Common myeloid progenitor, CD34-positive (primary cell): ENCODE results near the gene SMAD9.
"Not testable (repeated sequence)": the region's sequence is repeated elsewhere in the genome, so short reads cannot be mapped to it uniquely, and the experiment has no call there.

Source experiments
- CTCF ChIA-PET: fragments of 350-600 bp; sonication (Branson Sonifier 250); formaldehyde crosslinking; loops from one replicate; lab custom pipeline; 2021; ENCODE audit warnings: antibody characterized with exemption; lab: Charles Lee
- POLR2A ChIA-PET: fragments of 350-600 bp; sonication (Branson Sonifier 250); formaldehyde crosslinking; loops from one replicate; lab custom pipeline; 2021; ENCODE audit warnings: antibody characterized with exemption; lab: Charles Lee
- DNase-seq, 3 donors: peaks; one replicate each; pipeline versions ENCODE4 v3.0.0 to v3.0.0-alpha.2; 2013
- H3K27ac ChIP-seq, 2 experiments: 1 replicate in 1 of 2; 2 replicates in 1 of 2; pipeline ENCODE4 v1.7.0; 2013; ENCODE audit warnings: inconsistent platforms in 2 of 2, low read length in 2 of 2, mild to moderate bottlenecking in 2 of 2, low read depth in 1 of 2, moderate library complexity in 1 of 2; ENCODE audit not compliant: severe bottlenecking in 2 of 2, insufficient read depth in 1 of 2, poor library complexity in 1 of 2
- H3K27me3 ChIP-seq, 5 experiments: replicated peaks in 2 of 5; 1 replicate in 3 of 5; 2 replicates in 2 of 5; pipeline versions ENCODE4 v1.6.1 to v1.7.0; 2013; ENCODE audit warnings: low read length in 4 of 5, mild to moderate bottlenecking in 2 of 5, moderate library complexity in 2 of 5, inconsistent platforms in 1 of 5; ENCODE audit not compliant: insufficient read depth in 5 of 5, control insufficient read depth in 4 of 5
- H3K36me3 ChIP-seq, 4 experiments: 1 replicate in 2 of 4; 2 replicates in 2 of 4; pipeline versions ENCODE4 v1.6.1 to v1.7.0; 2013; ENCODE audit warnings: low read length in 3 of 4, control low read depth in 1 of 4, mild to moderate bottlenecking in 1 of 4; ENCODE audit not compliant: control insufficient read depth in 4 of 4, insufficient read depth in 4 of 4
- H3K4me1 ChIP-seq, 4 experiments: 1 replicate in 3 of 4; 2 replicates in 1 of 4; pipeline versions ENCODE4 v1.6.1 to v1.7.1; 2013; ENCODE audit warnings: low read length in 3 of 4, mild to moderate bottlenecking in 3 of 4, control low read depth in 1 of 4, inconsistent platforms in 1 of 4, moderate library complexity in 1 of 4; ENCODE audit not compliant: control insufficient read depth in 4 of 4, insufficient read depth in 4 of 4; ENCODE audit errors: control extremely low read depth in 1 of 4
- H3K4me3 ChIP-seq, 7 experiments: 1 replicate in 4 of 7; 2 replicates in 3 of 7; pipeline versions ENCODE4 v1.5.1 to v1.7.0; 2013; ENCODE audit warnings: mild to moderate bottlenecking in 7 of 7, low read length in 6 of 7, moderate library complexity in 6 of 7, inconsistent platforms in 2 of 7, low read depth in 2 of 7, control low read depth in 1 of 7; ENCODE audit not compliant: insufficient read depth in 4 of 7, control insufficient read depth in 1 of 7; ENCODE audit errors: extremely low read depth in 1 of 7
- H3K9me3 ChIP-seq, 5 experiments: 1 replicate in 4 of 5; 2 replicates in 1 of 5; pipeline versions ENCODE4 v1.6.1 to v1.7.1; 2013; ENCODE audit warnings: low read length in 4 of 5, mild to moderate bottlenecking in 2 of 5, inconsistent platforms in 1 of 5, low read depth in 1 of 5, moderate library complexity in 1 of 5; ENCODE audit not compliant: control insufficient read depth in 4 of 5, insufficient read depth in 2 of 5; ENCODE audit errors: control extremely low read depth in 1 of 5
- WGBS: methylation state at CpG from one replicate; pipeline ENCODE4 v1.1.5; 2013; ENCODE audit not compliant: insufficient coverage; 5-methylcytosine and 5-hydroxymethylcytosine counted together

The SMAD9 gene

DNA sequence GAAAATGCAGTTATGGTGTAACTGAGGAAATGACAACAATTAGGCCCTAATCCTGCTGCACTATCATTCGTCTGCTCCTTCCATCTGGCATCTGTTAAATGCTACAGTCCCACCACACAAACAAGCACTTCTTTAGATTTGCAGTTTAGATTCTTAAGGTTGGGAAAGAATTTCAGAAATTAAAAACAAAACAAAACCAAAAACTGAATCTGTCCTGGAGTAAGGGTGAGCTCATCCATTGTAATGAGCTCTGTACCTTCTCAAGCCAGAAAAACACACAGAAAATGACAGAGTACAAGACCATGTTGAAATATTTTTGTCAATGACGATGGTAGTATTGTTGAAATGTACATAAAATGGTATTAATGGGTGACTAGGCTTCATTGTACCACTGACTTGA lies 28.3 kb downstream of the SMAD9 start:
- Histone ChIP-seq H3K27me3 (no peaks in the 10 kb centered on the region), H3K9me3 (peaks cover 0 to 3% (median 0%) of the 10 kb centered on the region in 5 experiments), H3K27ac (no peak overlapping the region), H3K36me3 (no peaks in the 10 kb centered on the region), H3K4me1 (no peaks in the 10 kb centered on the region), H3K4me3 (no peak overlapping the region)
- CTCF ChIA-PET, result interaction anchor here (1.7 kb wide), 1 partner anchor 33 kb away, joined by 5 read pairs; no protein-coding TSS in a partner anchor
- WGBS, result 100% methylated on average over 2 of the region's 2 CpGs
- POLR2A ChIA-PET, result no interaction called here
- no peak for DNase-seq

DNA sequence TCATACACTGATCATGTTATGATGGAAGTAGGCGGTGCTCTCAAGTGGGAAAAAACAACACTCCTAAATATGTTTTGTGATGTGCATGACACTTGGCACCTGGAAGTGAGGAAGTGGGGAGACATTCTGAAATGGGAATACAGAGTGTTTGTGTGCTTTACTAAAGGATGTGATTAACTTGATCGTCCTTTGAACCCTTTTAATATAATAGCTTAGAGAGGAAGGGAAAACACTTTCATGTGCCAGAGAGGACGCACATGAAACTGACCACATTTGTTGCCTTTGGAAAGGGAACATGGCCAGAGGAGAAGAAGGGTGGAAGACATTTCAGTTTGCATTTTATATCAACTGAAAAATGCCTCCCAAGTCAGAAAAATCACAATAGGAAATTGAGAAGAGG lies 31.4 kb downstream of the SMAD9 start:
- Histone ChIP-seq H3K27me3 (no peaks in the 10 kb centered on the region), H3K9me3 (peaks cover 0 to 3% (median 0%) of the 10 kb centered on the region in 5 experiments), H3K27ac (no peak overlapping the region), H3K36me3 (no peaks in the 10 kb centered on the region), H3K4me1 (no peaks in the 10 kb centered on the region), H3K4me3 (no peak overlapping the region)
- CTCF ChIA-PET, result no interaction called here
- no peak for DNase-seq
- POLR2A ChIA-PET, result no interaction called here
- WGBS, result 100% methylated on average over 1 of the region's 3 CpGs

DNA sequence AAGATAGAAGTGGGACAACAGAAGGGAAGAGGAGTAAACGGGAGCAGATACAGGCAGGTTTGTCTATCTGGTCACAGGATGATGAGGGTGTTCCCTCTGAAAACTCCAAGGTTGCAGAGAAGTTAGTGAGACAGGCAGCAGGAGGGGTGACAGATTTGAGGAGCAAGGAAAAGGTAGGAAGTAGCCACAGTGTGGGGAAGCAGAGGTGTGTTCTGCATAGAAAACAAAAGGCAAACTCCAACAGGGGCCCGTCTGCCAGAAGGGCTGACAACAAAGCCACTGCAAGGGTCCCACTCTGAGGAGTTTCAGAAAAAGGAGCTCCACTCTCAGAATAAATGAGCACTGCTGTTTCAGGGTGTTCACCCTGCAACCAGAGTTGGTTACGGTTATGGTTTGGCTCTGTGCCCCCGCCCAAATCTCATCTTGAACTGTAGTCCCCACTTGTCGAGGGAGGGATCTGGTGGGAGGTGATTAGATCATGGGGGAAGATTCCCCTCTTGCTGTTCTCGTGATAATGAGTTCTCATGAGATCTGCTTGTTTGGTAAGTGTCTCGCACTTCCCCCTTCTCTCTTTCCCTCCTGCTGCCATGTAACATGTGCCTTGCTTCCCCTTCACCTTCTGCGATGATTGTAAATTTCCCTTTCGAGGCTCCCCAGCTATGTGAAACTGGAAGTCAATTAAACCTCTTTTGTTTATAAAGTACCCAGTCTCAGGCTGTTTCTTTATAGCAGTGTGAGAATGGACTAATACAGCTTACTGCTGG lies 32.1 kb downstream of the SMAD9 start:
- no peaks in the 10 kb centered on the region for H3K27me3 ChIP-seq
- no peaks in the 10 kb centered on the region for H3K4me1 ChIP-seq
- H3K36me3 ChIP-seq, result no peaks in the 10 kb centered on the region
- CTCF ChIA-PET, result no interaction called here
- no peak overlapping the region for H3K27ac ChIP-seq
- WGBS, result 70% methylated on average over 7 of the region's 9 CpGs
- no peak overlapping the region for H3K4me3 ChIP-seq
- peaks cover 0 to 3% (median 0%) of the 10 kb centered on the region in 5 experiments for H3K9me3 ChIP-seq
- POLR2A ChIA-PET, result no interaction called here
- peak; percentile 20 to 68 (median 32) for DNase-seq

DNA sequence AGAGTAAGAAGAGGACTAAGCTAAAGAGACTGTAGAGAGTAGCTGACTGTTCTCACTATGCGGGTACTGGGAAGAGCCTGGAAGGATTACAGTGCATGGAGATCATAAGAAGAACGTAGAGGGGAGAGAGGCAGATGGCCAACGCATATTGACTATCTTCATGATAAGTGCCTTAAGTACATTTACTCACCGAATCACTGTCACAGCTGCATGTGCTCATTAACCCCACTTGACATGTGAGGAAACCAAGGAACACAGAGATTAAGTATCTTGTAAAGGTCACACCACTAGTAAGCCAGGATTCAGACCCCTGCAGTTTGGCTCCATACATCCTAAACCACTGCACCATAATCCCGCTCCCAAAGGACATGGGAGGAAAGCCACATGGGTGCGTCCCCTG lies 34.1 kb downstream of the SMAD9 start:
- Histone ChIP-seq H3K36me3 (no peaks in the 10 kb centered on the region), H3K4me3 (no peak overlapping the region), H3K27me3 (no peaks in the 10 kb centered on the region), H3K4me1 (peaks cover 0 to 1% (median 0%) of the 10 kb centered on the region in 4 experiments), H3K9me3 (peaks cover 0 to 3% (median 0%) of the 10 kb centered on the region in 5 experiments), H3K27ac (no peak overlapping the region)
- WGBS, result 98% methylated on average over 4 of the region's 6 CpGs
- ChIA-PET CTCF (no interaction called here), POLR2A (no interaction called here)
- DNase-seq, result no peak

DNA sequence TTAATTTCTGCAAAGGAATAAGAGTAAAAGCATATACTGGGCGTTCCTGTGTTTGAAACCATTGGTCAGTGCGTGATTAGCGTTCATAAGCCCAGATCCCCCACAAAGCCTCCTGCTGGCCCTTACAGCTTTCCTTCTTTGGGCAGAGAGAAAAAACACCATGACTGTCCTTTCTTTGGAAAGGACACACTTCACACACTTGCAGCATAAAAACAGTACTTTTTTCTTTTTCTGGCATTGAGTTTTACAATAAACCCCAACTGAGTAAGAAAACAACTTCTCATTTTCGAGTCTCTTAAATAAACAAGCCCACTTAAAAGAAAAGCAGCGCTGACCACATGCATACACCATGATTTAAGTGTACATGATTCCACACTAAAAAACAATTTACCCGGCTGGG lies 35.8 kb downstream of the SMAD9 start:
- DNase-seq, result no peak
- Histone ChIP-seq H3K27me3 (no peaks in the 10 kb centered on the region), H3K27ac (no peak overlapping the region), H3K36me3 (no peaks in the 10 kb centered on the region), H3K4me1 (peaks cover 0 to 2% (median 0%) of the 10 kb centered on the region in 4 experiments), H3K4me3 (no peak overlapping the region), H3K9me3 (peaks cover 0 to 3% (median 0%) of the 10 kb centered on the region in 5 experiments)
- ChIA-PET POLR2A (no interaction called here), CTCF (no interaction called here)
- WGBS, result 100% methylated on average over 5 of the region's 6 CpGs

DNA sequence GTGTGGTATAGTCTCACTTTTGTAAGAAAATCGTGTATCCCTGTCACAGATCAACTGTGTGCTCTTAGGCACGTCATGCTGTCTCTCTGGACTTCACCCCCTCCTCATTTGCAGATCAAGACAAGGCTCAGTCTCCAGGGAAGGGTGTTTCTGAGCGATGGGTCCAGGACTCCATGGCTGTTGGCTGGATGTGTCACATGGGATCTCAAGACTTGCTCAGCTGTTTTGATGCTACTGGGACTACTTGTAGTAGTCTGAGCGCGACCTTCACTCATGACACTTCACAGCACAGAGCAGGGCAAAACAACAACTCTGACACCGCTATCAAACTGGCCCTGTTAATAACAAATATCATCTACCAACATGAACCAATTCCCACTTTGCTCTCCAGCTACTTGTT lies 36.2 kb downstream of the SMAD9 start:
- Histone ChIP-seq H3K4me3 (no peak overlapping the region), H3K4me1 (peaks cover 0 to 2% (median 0%) of the 10 kb centered on the region in 4 experiments), H3K27me3 (no peaks in the 10 kb centered on the region), H3K9me3 (peaks cover 0 to 3% (median 0%) of the 10 kb centered on the region in 5 experiments), H3K27ac (no peak overlapping the region), H3K36me3 (no peaks in the 10 kb centered on the region)
- ChIA-PET CTCF (no interaction called here), POLR2A (no interaction called here)
- no peak for DNase-seq
- 98% methylated on average over 4 of the region's 6 CpGs for WGBS

DNA sequence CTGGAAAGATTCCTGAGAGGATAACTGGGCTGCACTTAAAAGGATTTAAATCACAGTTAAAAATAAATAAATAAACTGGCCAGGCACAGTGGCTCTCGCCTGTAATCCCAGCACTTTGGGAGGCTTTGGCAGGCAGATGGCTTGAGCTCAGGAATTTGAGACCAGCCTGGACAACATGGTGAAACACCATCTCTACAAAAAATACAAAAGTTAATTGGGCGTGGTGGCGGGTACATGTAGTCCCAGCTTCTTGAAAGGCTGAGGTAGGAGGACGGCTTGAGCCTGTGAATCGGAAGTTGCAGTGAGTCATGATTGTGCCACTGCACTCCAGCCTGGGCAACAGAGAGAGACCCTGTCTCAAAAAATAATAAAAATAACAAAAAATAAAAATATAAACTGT lies 36.6 kb downstream of the SMAD9 start:
- POLR2A ChIA-PET, H3K9me3 ChIP-seq, H3K36me3 ChIP-seq, H3K4me3 ChIP-seq, H3K27ac ChIP-seq, CTCF ChIA-PET, H3K4me1 ChIP-seq, H3K27me3 ChIP-seq, DNase-seq: not testable (repeated sequence)
- 80% methylated on average over 2 of the region's 5 CpGs for WGBS
